Measurements from ENCODE around the gene XNDC1N. TPM values are rescaled to one million over a fixed set of nuclear protein-coding genes. Genes with fewer than 3 reads are reported as not detected.
A peak's percentile ranks its signal among the peaks of the same experiment; 100 is the strongest.

XNDC1N gene
- total RNA-seq, 2 donors from 2014 or later = 9.5 to 29.0 TPM

- Mint-ChIP-seq H3K4me1 (ENCODE audit: low read depth in 2 of 2) (peaks cover 13 to 19% of the 10 kb centered on the region in 2 donors), H3K9me3 (no peaks in the 10 kb centered on the region), H3K36me3 (no peaks in the 10 kb centered on the region), H3K27me3 (no peaks in the 10 kb centered on the region), H3K4me3 (no peak overlapping the region), H3K27ac (no peak overlapping the region)
- ATAC-seq (no peak), DNase-seq (ENCODE audit: low spot score) (no peak)
Observed at GRCh38 chr11:71947498-71947897, 19.1 kb upstream of the XNDC1N start.

- Mint-ChIP-seq H3K4me1 (ENCODE audit: low read depth in 2 of 2) (peaks cover 13 to 19% of the 10 kb centered on the region in 2 donors), H3K4me3 (no peak overlapping the region), H3K27me3 (no peaks in the 10 kb centered on the region), H3K9me3 (no peaks in the 10 kb centered on the region), H3K36me3 (no peaks in the 10 kb centered on the region), H3K27ac (no peak overlapping the region)
- no peak for DNase-seq (ENCODE audit: low spot score)
- ATAC-seq = no peak
Observed at GRCh38 chr11:71946144-71946571, 17.8 kb upstream of the XNDC1N start.

- Mint-ChIP-seq H3K27ac (no peak overlapping the region), H3K27me3 (no peaks in the 10 kb centered on the region), H3K4me1 (ENCODE audit: low read depth in 2 of 2) (peaks cover 7 to 8% of the 10 kb centered on the region in 2 donors), H3K9me3 (no peaks in the 10 kb centered on the region), H3K36me3 (peaks cover 4% of the 10 kb centered on the region), H3K4me3 (no peak overlapping the region)
- ATAC-seq (no peak), DNase-seq (ENCODE audit: low spot score) (no peak)
Observed at GRCh38 chr11:71940561-71941219, 12.3 kb upstream of the XNDC1N start.

- H3K4me1 Mint-ChIP-seq (ENCODE audit: low read depth in 2 of 2) = peaks cover 13 to 14% of the 10 kb centered on the region in 2 donors
- H3K27me3 Mint-ChIP-seq = no peaks in the 10 kb centered on the region
- DNase-seq (ENCODE audit: low spot score) (no peak), ATAC-seq (no peak)
- no peak overlapping the region for H3K4me3 Mint-ChIP-seq
- H3K9me3 Mint-ChIP-seq = no peaks in the 10 kb centered on the region
- H3K36me3 Mint-ChIP-seq = peaks cover 4% of the 10 kb centered on the region
- H3K27ac Mint-ChIP-seq = no peak overlapping the region
Observed at GRCh38 chr11:71937826-71938225, 9.4 kb upstream of the XNDC1N start.

GRCh38 chr11:71936825-71937224, 8.4 kb upstream of the XNDC1N start:
- DNase-seq (ENCODE audit: low spot score) (no peak), ATAC-seq (no peak)
- H3K36me3 Mint-ChIP-seq = peaks cover 4% of the 10 kb centered on the region
- H3K4me1 Mint-ChIP-seq (ENCODE audit: low read depth in 2 of 2) = peaks cover 14 to 16% of the 10 kb centered on the region in 2 donors
- no peaks in the 10 kb centered on the region for H3K27me3 Mint-ChIP-seq
- H3K9me3 Mint-ChIP-seq = no peaks in the 10 kb centered on the region
- no peak overlapping the region for H3K4me3 Mint-ChIP-seq
- no peak overlapping the region for H3K27ac Mint-ChIP-seq

- H3K9me3 Mint-ChIP-seq = no peaks in the 10 kb centered on the region
- H3K4me3 Mint-ChIP-seq = no peak overlapping the region
- peaks cover 4% of the 10 kb centered on the region for H3K36me3 Mint-ChIP-seq
- no peak for ATAC-seq
- no peak for DNase-seq (ENCODE audit: low spot score)
- H3K4me1 Mint-ChIP-seq (ENCODE audit: low read depth in 2 of 2) = peaks cover 28% of the 10 kb centered on the region in 2 donors
- no peaks in the 10 kb centered on the region for H3K27me3 Mint-ChIP-seq
- no peak overlapping the region for H3K27ac Mint-ChIP-seq
Observed at GRCh38 chr11:71935338-71935925, 7.0 kb upstream of the XNDC1N start.

GRCh38 chr11:71934213-71934612, 5.8 kb upstream of the XNDC1N start:
- Mint-ChIP-seq H3K9me3 (no peaks in the 10 kb centered on the region), H3K27ac (peak overlapping the region; percentile 9 to 50), H3K4me1 (ENCODE audit: low read depth in 2 of 2) (peaks cover 40% of the 10 kb centered on the region in 2 donors), H3K27me3 (no peaks in the 10 kb centered on the region), H3K36me3 (peaks cover 4% of the 10 kb centered on the region), H3K4me3 (peak overlapping the region; percentile 4)
- DNase-seq (ENCODE audit: low spot score) (no peak), ATAC-seq (peak in 1 of 2 donors; percentile 72)

- no peak for ATAC-seq
- H3K4me3 Mint-ChIP-seq = no peak overlapping the region
- peaks cover 43 to 48% of the 10 kb centered on the region in 2 donors for H3K4me1 Mint-ChIP-seq (ENCODE audit: low read depth in 2 of 2)
- H3K9me3 Mint-ChIP-seq = no peaks in the 10 kb centered on the region
- DNase-seq (ENCODE audit: low spot score) = no peak
- peaks cover 4% of the 10 kb centered on the region for H3K36me3 Mint-ChIP-seq
- peak overlapping the region in 1 of 2 donors; percentile 50 for H3K27ac Mint-ChIP-seq
- H3K27me3 Mint-ChIP-seq = no peaks in the 10 kb centered on the region
Observed at GRCh38 chr11:71933141-71933933, 4.9 kb upstream of the XNDC1N start.

- H3K27ac Mint-ChIP-seq = no peak overlapping the region
- no peak for ATAC-seq
- H3K36me3 Mint-ChIP-seq = no peaks in the 10 kb centered on the region
- DNase-seq (ENCODE audit: low spot score) = no peak
- H3K4me1 Mint-ChIP-seq (ENCODE audit: low read depth in 2 of 2) = peaks cover 47 to 50% of the 10 kb centered on the region in 2 donors
- peak overlapping the region; percentile 92 for H3K4me3 Mint-ChIP-seq
- no peaks in the 10 kb centered on the region for H3K27me3 Mint-ChIP-seq
- H3K9me3 Mint-ChIP-seq = no peaks in the 10 kb centered on the region
Observed at GRCh38 chr11:71931245-71931602, 2.8 kb upstream of the XNDC1N start.

GRCh38 chr11:71930556-71931244, 2.3 kb upstream of the XNDC1N start:
- peaks cover 47 to 50% of the 10 kb centered on the region in 2 donors for H3K4me1 Mint-ChIP-seq (ENCODE audit: low read depth in 2 of 2)
- no peaks in the 10 kb centered on the region for H3K36me3 Mint-ChIP-seq
- no peaks in the 10 kb centered on the region for H3K9me3 Mint-ChIP-seq
- H3K4me3 Mint-ChIP-seq = peak overlapping the region; percentile 92
- DNase-seq (ENCODE audit: low spot score) (no peak), ATAC-seq (no peak)
- no peaks in the 10 kb centered on the region for H3K27me3 Mint-ChIP-seq
- peak overlapping the region; percentile 97 to 99 for H3K27ac Mint-ChIP-seq

GRCh38 chr11:71929491-71929890, 1.1 kb upstream of the XNDC1N start:
- Mint-ChIP-seq H3K27me3 (no peaks in the 10 kb centered on the region), H3K36me3 (no peaks in the 10 kb centered on the region), H3K4me3 (peak overlapping the region; percentile 92), H3K27ac (peak overlapping the region; percentile 97 to 99), H3K4me1 (ENCODE audit: low read depth in 2 of 2) (peaks cover 45 to 49% of the 10 kb centered on the region in 2 donors), H3K9me3 (no peaks in the 10 kb centered on the region)
- ATAC-seq (no peak), DNase-seq (ENCODE audit: low spot score) (no peak)

GRCh38 chr11:71928737-71929443, 496 bp upstream of the XNDC1N start, which contains the start of gene RNF121:
TSS of gene RNF121 (plus strand) at chr11:71929046. CDS start at chr11:71929062, 16 bp downstream.
- Mint-ChIP-seq H3K27me3 (no peaks in the 10 kb centered on the region), H3K4me3 (peak within 1 kb of the TSS; percentile 92), H3K36me3 (no peaks in the 10 kb centered on the region), H3K9me3 (no peaks in the 10 kb centered on the region), H3K27ac (peak within 1 kb of the TSS; percentile 97 to 99), H3K4me1 (ENCODE audit: low read depth in 2 of 2) (peaks cover 39 to 43% of the 10 kb centered on the region in 2 donors)
- DNase-seq (ENCODE audit: low spot score) (peak; percentile 98), ATAC-seq (peak; percentile 97 to 98)

- H3K4me3 Mint-ChIP-seq = no peak overlapping the region
Observed at GRCh38 chr11:71917646-71918140, 10.7 kb downstream of the XNDC1N start.

More at GRCh38 chr11:71917646-71918140, 10.7 kb downstream of the XNDC1N start:
- Mint-ChIP-seq H3K9me3 (no peaks in the 10 kb centered on the region), H3K36me3 (peaks cover 23% of the 10 kb centered on the region), H3K4me1 (ENCODE audit: low read depth in 2 of 2) (no peaks in the 10 kb centered on the region), H3K27me3 (no peaks in the 10 kb centered on the region), H3K27ac (no peak overlapping the region)
- DNase-seq (ENCODE audit: low spot score) (no peak), ATAC-seq (no peak)

Data from natural killer cell treated with Interleukin-12 subunit alpha and Interleukin-12 subunit beta and Interleukin-15 and Interleukin-18, amount 100 ng/mL, for 72 hours (primary cell).